ENCODE data around the gene GP1BB. TPM values are rescaled to one million over a fixed set of nuclear protein-coding genes. Genes with fewer than 3 reads are reported as not detected.

The GP1BB gene
- total RNA-seq, 1 donor: 1.8 TPM

DNA sequence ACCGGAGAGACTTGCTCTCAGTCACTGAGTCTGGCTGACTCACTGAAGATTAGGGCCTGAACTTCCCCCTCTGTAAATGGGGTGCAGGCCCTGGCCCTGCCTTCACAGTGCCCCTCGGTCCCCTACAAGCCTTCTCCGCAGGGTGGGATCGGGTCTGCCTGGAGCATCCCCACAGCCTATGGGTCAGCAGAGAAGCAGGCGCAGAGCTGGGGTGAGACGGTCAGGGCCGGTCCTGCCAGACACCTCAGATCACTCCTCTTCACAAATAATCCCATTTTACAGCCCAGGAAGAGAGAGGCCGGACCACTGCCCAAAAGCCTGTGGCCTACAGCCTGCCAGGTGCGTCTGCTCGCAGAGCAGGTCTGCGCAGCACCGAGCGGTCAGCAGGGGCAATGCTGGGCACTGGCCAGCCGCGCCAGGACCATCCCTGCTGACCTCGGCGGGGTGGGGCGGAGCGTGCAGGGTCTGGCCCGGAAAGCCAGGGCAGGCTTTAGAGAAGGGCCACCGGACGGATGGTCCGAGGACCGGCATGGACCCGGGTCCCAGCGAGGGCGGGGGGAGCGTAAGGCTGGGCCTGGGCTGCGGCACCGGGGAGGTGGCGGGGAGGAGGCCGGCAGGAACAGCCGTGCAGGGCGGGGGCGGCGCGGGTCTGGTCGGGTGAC is 9.6 kb upstream of the GP1BB start:
- Histone ChIP-seq H3K4me1 (ENCODE audit: insufficient read depth, low read length) (peaks cover 4% of the 10 kb centered on the region), H2AFZ (ENCODE audit: low read length) (peak overlapping the region; percentile 65), H3K9me3 (ENCODE audit: low read depth, low read length) (no peaks in the 10 kb centered on the region), H4K20me1 (ENCODE audit: insufficient read depth, low read length) (no peaks in the 10 kb centered on the region), H3K4me3 (ENCODE audit: insufficient read depth, low read length) (peak overlapping the region; percentile 64), H3K4me2 (ENCODE audit: insufficient read depth, low read length) (peak overlapping the region; percentile 65), H3K79me2 (ENCODE audit: insufficient read depth, low read length) (no peaks in the 10 kb centered on the region), H3K36me3 (ENCODE audit: insufficient read depth, low read length) (no peaks in the 10 kb centered on the region), H3K27me3 (ENCODE audit: insufficient read depth, low read length) (peaks cover 14% of the 10 kb centered on the region), H3K27ac (ENCODE audit: low read depth, low read length) (no peak overlapping the region)
- DNase-seq (ENCODE audit: insufficient read length, low spot score, missing footprints): peak; percentile 89
- TF ChIP-seq CTCF (IDR thresholded peaks at IDR 0.05; ENCODE audit: extremely low read depth, low read depth, low read length): no peak

DNA sequence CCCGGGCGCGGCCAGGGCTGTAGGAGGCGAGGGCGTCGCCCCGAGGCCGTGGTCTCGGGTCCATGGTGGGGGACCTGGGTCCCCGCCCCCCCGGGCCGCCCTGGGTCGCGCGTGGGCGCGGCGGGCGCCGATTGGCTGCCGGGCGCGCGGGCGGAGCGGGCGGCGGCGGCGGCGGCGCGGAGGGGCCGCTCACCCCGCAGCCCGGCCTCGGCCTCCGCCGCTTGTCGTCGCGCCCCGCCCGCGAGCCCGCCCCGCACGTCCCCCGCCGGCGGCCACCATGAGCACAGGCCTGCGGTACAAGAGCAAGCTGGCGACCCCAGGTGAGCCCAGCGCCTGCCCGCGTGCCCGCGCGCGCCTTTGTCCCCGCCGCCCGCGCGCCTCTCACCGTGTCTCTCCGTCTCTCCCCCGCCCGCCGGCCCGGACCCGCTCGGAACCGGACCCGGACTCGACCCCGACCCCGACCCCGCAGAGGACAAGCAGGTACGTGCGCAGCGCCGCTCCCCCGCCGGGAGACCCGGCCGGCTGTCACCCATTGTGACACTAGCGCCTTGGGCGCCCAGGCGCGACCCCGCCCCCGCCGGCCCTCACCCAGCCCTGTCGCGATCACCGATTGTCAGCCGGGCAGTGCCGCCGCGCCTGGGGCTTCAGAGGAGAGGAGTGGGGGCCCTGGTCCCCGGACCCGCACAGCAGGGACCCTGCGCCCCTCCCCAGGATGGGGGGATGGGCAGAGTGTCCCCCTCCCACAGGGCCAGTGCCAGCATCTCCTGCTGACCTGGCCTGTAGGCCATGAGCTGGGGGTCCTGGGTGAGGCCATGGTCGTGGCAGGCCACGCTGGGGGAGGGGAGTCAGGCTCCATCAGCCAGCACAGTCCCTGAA is 8.8 kb upstream of the GP1BB start, which contains the start of gene SEPTIN5:
TSS of gene SEPTIN5 (plus strand) at position 192 of the 876 bp plus-strand sequence. CDS start at position 278, 86 bp downstream.
- TF ChIP-seq CTCF (IDR thresholded peaks at IDR 0.05; ENCODE audit: extremely low read depth, low read depth, low read length): no peak
- peak within 1 kb of the TSS; percentile 65 for H2AFZ ChIP-seq (ENCODE audit: low read length)
- no peaks in the 10 kb centered on the region for H3K36me3 ChIP-seq (ENCODE audit: insufficient read depth, low read length)
- peak; percentile 92 for DNase-seq (ENCODE audit: insufficient read length, low spot score, missing footprints)
- no peaks in the 10 kb centered on the region for H3K79me2 ChIP-seq (ENCODE audit: insufficient read depth, low read length)
- no peaks in the 10 kb centered on the region for H3K9me3 ChIP-seq (ENCODE audit: low read depth, low read length)
- H3K4me2 ChIP-seq (ENCODE audit: insufficient read depth, low read length): peak within 1 kb of the TSS; percentile 81
- H4K20me1 ChIP-seq (ENCODE audit: insufficient read depth, low read length): peaks cover 4% of the 10 kb centered on the region
- peaks cover 14% of the 10 kb centered on the region for H3K27me3 ChIP-seq (ENCODE audit: insufficient read depth, low read length)
- peaks cover 4% of the 10 kb centered on the region for H3K4me1 ChIP-seq (ENCODE audit: insufficient read depth, low read length)
- peak within 1 kb of the TSS; percentile 70 for H3K4me3 ChIP-seq (ENCODE audit: insufficient read depth, low read length)
- no peak within 1 kb of the TSS for H3K27ac ChIP-seq (ENCODE audit: low read depth, low read length)

DNA sequence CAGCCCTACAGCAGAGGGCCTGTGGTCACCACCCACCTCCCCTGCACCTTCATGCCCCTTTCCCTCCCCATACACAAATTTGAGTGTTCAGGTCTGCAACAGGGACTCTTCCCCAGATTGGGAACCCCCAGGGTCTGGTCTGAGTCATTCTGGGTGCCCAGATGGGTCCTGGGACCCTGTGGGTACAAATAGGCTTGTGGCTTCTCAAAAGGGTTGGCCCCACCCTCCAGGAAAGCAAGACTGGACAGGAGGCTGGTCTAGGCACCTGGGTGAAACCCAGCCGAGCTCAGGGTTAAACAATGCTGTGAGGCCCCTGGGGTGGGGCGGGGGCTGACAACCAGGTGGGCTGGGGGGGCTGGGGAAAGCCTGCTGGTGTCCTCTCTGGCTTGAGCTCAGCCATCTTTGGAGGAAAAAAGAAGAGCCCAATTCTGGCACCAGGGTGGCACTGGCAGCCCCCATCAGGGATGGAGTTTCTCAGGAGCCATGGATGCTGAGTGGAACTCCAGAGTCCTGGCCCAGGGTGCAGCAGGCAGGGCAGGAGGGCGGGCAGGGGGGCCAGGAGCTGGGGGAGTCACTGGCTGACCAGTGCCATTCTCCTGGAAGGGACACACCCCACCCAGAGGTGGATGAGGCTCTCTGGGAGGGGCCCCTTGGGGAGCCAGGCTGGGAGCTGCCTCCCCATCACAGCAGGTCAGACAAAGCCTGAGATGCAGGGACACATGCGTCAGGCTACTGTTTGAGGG is 8.0 kb upstream of the GP1BB start:
- Histone ChIP-seq H3K4me2 (ENCODE audit: insufficient read depth, low read length) (peak overlapping the region; percentile 81), H2AFZ (ENCODE audit: low read length) (no peak overlapping the region), H3K36me3 (ENCODE audit: insufficient read depth, low read length) (no peaks in the 10 kb centered on the region), H3K27me3 (ENCODE audit: insufficient read depth, low read length) (peaks cover 14% of the 10 kb centered on the region), H3K9me3 (ENCODE audit: low read depth, low read length) (no peaks in the 10 kb centered on the region), H3K27ac (ENCODE audit: low read depth, low read length) (no peak overlapping the region), H3K4me1 (ENCODE audit: insufficient read depth, low read length) (peaks cover 4% of the 10 kb centered on the region), H4K20me1 (ENCODE audit: insufficient read depth, low read length) (peaks cover 9% of the 10 kb centered on the region), H3K79me2 (ENCODE audit: insufficient read depth, low read length) (no peaks in the 10 kb centered on the region), H3K4me3 (ENCODE audit: insufficient read depth, low read length) (peak overlapping the region; percentile 70)
- DNase-seq (ENCODE audit: insufficient read length, low spot score, missing footprints): peak; percentile 72
- no peak for TF ChIP-seq CTCF (IDR thresholded peaks at IDR 0.05; ENCODE audit: extremely low read depth, low read depth, low read length)
